Globus pallidus (tissue), 1 donor: Measurements from ENCODE around the gene EXOSC9.
"Not testable (repeated sequence)": the region's sequence is repeated elsewhere in the genome, so short reads cannot be mapped to it uniquely, and the experiment has no call there.

ENCODE experiments used
- DNase-seq: peaks from one replicate; pipeline ENCODE4 v3.0.0-alpha.2; 2015; ENCODE audit warnings: low spot score

EXOSC9 gene

GRCh38 chr4:121800961-121801714 lies at the start of gene EXOSC9:
EXOSC9 (plus strand) TSS chr4:121801323; CDS start chr4:121801425, 102 bp downstream.
- peak; percentile 91 for DNase-seq

GRCh38 chr4:121752142-121752541 lies 49.0 kb upstream of the EXOSC9 start:
- DNase-seq = not testable (repeated sequence)

- DNase-seq = no peak
These were observed 42.1 kb upstream of the EXOSC9 start for GRCh38 chr4:121758925-121759568.

GRCh38 chr4:121760205-121760604 lies 40.9 kb upstream of the EXOSC9 start:
- no peak for DNase-seq

- no peak for DNase-seq
These were observed 36.8 kb upstream of the EXOSC9 start for GRCh38 chr4:121764303-121764701.

- DNase-seq = no peak
These were observed 36.3 kb upstream of the EXOSC9 start, which contains the start of gene SMIM43 for GRCh38 chr4:121764702-121765367. SMIM43 (minus strand) TSS chr4:121765164; CDS start chr4:121765105, 59 bp downstream.

- no peak for DNase-seq
These were observed 35.8 kb upstream of the EXOSC9 start for GRCh38 chr4:121765368-121765705.

- no peak for DNase-seq
These were observed 35.1 kb upstream of the EXOSC9 start for GRCh38 chr4:121765971-121766538.

- DNase-seq = no peak
These were observed 34.0 kb upstream of the EXOSC9 start for GRCh38 chr4:121767166-121767565.

GRCh38 chr4:121769341-121769740 lies 31.8 kb upstream of the EXOSC9 start:
- no peak for DNase-seq

GRCh38 chr4:121771869-121772268 lies 29.3 kb upstream of the EXOSC9 start:
- DNase-seq = no peak

- DNase-seq = no peak
These were observed 27.2 kb upstream of the EXOSC9 start for GRCh38 chr4:121773883-121774282.

GRCh38 chr4:121776610-121777401 lies 24.3 kb upstream of the EXOSC9 start:
- no peak for DNase-seq

- no peak for DNase-seq
These were observed 23.5 kb upstream of the EXOSC9 start for GRCh38 chr4:121777625-121778024.

- DNase-seq = no peak
These were observed 22.0 kb upstream of the EXOSC9 start for GRCh38 chr4:121778991-121779628.

GRCh38 chr4:121783210-121783609 lies 17.9 kb upstream of the EXOSC9 start:
- DNase-seq = no peak

GRCh38 chr4:121784401-121784800 lies 16.7 kb upstream of the EXOSC9 start:
- DNase-seq = no peak

GRCh38 chr4:121784975-121785374 lies 16.1 kb upstream of the EXOSC9 start:
- no peak for DNase-seq

- no peak for DNase-seq
These were observed 15.6 kb upstream of the EXOSC9 start for GRCh38 chr4:121785479-121785878.

- no peak for DNase-seq
These were observed 14.9 kb upstream of the EXOSC9 start for GRCh38 chr4:121786221-121786620.

GRCh38 chr4:121788896-121789295 lies 12.2 kb upstream of the EXOSC9 start:
- no peak for DNase-seq
